ENCODE results near the gene TMEM266. TPM values are rescaled to one million over a fixed set of nuclear protein-coding genes. Genes with fewer than 3 reads are reported as not detected.

Gene TMEM266
- total and polyA plus RNA-seq, 7 donors: 0.27 to 1.1 TPM; not detected in 5

DNA sequence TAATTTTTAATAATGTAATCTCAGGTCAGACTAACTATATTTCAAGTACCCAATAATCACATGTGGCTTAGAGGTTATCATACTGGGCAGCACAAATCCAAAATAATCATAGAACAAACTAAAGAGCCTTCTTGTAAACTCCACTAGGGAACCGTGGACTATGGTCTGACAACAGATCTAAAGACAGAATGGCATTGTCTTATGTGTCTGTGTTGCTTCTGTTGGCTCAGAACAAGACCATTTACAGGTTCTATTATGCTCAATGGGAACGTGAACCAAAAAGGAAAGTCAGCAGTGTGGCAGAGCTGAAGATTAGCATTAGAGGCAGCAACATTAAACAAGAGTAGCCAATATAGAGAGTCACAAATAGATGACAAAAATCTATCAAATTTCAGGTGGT lies 176.6 kb downstream of the TMEM266 start:
- no peaks in the 10 kb centered on the region for H3K27me3 ChIP-seq
- H3K27ac ChIP-seq: no peak overlapping the region
- H3K4me1 ChIP-seq: peaks cover 0 to 5% (median 0%) of the 10 kb centered on the region in 4 donors
- DNase-seq: no peak
- H3K36me3 ChIP-seq: no peaks in the 10 kb centered on the region
- WGBS, 2 donors: 14 to 70% methylated on average over 2 of the region's 2 CpGs
- intact Hi-C loops (cut with DNase I): no loop called here
- TF ChIP-seq POLR2A (IDR thresholded peaks at IDR 0.05) (no peak), EP300 (IDR thresholded peaks at IDR 0.05) (no peak), POLR2AphosphoS5 (IDR thresholded peaks at IDR 0.05) (no peak)
- TF ChIP-seq, protein P1, sequence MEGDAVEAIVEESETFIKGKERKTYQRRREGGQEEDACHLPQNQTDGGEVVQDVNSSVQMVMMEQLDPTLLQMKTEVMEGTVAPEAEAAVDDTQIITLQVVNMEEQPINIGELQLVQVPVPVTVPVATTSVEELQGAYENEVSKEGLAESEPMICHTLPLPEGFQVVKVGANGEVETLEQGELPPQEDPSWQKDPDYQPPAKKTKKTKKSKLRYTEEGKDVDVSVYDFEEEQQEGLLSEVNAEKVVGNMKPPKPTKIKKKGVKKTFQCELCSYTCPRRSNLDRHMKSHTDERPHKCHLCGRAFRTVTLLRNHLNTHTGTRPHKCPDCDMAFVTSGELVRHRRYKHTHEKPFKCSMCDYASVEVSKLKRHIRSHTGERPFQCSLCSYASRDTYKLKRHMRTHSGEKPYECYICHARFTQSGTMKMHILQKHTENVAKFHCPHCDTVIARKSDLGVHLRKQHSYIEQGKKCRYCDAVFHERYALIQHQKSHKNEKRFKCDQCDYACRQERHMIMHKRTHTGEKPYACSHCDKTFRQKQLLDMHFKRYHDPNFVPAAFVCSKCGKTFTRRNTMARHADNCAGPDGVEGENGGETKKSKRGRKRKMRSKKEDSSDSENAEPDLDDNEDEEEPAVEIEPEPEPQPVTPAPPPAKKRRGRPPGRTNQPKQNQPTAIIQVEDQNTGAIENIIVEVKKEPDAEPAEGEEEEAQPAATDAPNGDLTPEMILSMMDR (IDR thresholded peaks at IDR 0.05): no peak
- no peaks in the 10 kb centered on the region for H3K9me3 ChIP-seq
- H3K4me3 ChIP-seq: no peak overlapping the region

- H3K27ac ChIP-seq: no peak overlapping the region
- TF ChIP-seq, protein P1 (IDR thresholded peaks at IDR 0.05): no peak
- no peak for TF ChIP-seq EP300 (IDR thresholded peaks at IDR 0.05)
- TF ChIP-seq POLR2AphosphoS5 (IDR thresholded peaks at IDR 0.05): no peak
- TF ChIP-seq POLR2A (IDR thresholded peaks at IDR 0.05): no peak
- 76% methylated on average over 1 of the region's 1 CpG for WGBS, 2 donors
These were observed 180.0 kb downstream of the TMEM266 start for GRCh38 chr15:76239786-76240185.

DNA sequence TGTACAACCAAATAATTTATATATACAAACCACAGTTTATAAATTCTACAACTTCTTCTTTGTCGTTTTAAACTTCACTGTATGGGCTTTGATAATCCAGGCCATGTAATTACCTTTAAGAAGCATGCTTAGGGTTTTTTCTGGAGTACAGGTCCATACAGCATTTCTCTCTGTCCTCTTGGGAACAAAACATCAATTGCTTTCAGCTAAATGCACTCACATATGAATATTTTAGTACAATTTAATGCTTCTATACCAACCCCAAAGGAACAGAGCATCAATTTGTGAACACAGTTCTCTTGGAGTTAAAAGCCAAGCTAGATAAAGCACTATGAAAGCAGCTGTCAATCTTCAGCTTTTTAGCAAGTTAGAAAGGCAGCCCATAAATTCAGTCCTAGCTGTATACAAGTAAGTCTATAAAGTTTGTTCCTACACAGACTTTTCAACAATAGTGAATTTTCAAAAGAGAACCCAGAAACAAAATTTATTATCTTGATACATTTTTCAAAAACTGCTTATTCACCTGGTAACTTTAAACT lies 185.4 kb downstream of the TMEM266 start:
- Histone ChIP-seq H3K36me3 (peaks cover 0 to 11% (median 0%) of the 10 kb centered on the region in 4 donors), H3K27me3 (no peaks in the 10 kb centered on the region), H3K4me3 (no peak overlapping the region), H3K9me3 (no peaks in the 10 kb centered on the region), H3K4me1 (no peaks in the 10 kb centered on the region), H3K27ac (no peak overlapping the region)
- intact Hi-C loops (cut with DNase I): no loop called here
- TF ChIP-seq, protein P1 (IDR thresholded peaks at IDR 0.05): no peak
- no peak for TF ChIP-seq POLR2A (IDR thresholded peaks at IDR 0.05)
- no peak for TF ChIP-seq EP300 (IDR thresholded peaks at IDR 0.05)
- no peak for TF ChIP-seq POLR2AphosphoS5 (IDR thresholded peaks at IDR 0.05)
- no peak for DNase-seq
- 73 to 79% methylated on average over 1 of the region's 1 CpG for WGBS, 2 donors

More at GRCh38 chr15:76239786-76240185, 180.0 kb downstream of the TMEM266 start:
- no peak overlapping the region for H3K4me3 ChIP-seq
- no peak for DNase-seq
- peaks cover 0 to 5% (median 0%) of the 10 kb centered on the region in 4 donors for H3K4me1 ChIP-seq
- intact Hi-C loops (cut with DNase I): no loop called here
- H3K9me3 ChIP-seq: no peaks in the 10 kb centered on the region
- H3K36me3 ChIP-seq: peaks cover 0 to 11% (median 0%) of the 10 kb centered on the region in 4 donors
- H3K27me3 ChIP-seq: no peaks in the 10 kb centered on the region

DNA sequence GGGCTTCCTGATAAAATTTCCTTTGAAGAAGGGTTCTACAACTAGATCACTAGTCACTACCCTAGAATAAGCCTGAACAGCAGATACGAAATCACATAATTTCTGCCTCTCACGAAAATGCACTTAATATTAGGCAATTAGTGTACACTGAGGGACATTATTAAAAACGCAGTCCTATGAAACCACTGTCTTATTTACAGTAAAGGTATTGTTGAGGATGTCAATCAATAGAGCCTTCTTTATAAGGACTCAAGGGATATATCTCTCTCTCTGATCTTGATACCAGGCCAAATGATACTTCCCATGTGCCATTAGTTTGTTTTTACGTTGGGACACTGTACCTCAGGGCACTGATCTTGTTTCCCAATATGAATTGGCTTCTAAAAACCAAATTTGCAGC lies 191.9 kb downstream of the TMEM266 start:
- no peaks in the 10 kb centered on the region for H3K9me3 ChIP-seq
- no peak for DNase-seq
- H3K4me1 ChIP-seq: no peaks in the 10 kb centered on the region
- 95 to 97% methylated on average over 4 of the region's 4 CpGs for WGBS, 2 donors
- intact Hi-C loops (cut with DNase I): no loop called here
- H3K27ac ChIP-seq: no peak overlapping the region
- TF ChIP-seq, protein P1 (IDR thresholded peaks at IDR 0.05): no peak
- no peak for TF ChIP-seq EP300 (IDR thresholded peaks at IDR 0.05)
- no peak for TF ChIP-seq POLR2A (IDR thresholded peaks at IDR 0.05)
- no peak for TF ChIP-seq POLR2AphosphoS5 (IDR thresholded peaks at IDR 0.05)
- H3K4me3 ChIP-seq: no peak overlapping the region
- H3K36me3 ChIP-seq: peaks cover 0 to 14% (median 0%) of the 10 kb centered on the region in 4 donors
- H3K27me3 ChIP-seq: no peaks in the 10 kb centered on the region

- DNase-seq: no peak
- 61 to 80% methylated on average over 2 of the region's 2 CpGs for WGBS, 2 donors
- Histone ChIP-seq H3K4me1 (no peaks in the 10 kb centered on the region), H3K27ac (no peak overlapping the region), H3K9me3 (no peaks in the 10 kb centered on the region), H3K4me3 (no peak overlapping the region), H3K36me3 (peaks cover 0 to 14% (median 0%) of the 10 kb centered on the region in 4 donors), H3K27me3 (no peaks in the 10 kb centered on the region)
- TF ChIP-seq POLR2A (IDR thresholded peaks at IDR 0.05) (no peak), POLR2AphosphoS5 (IDR thresholded peaks at IDR 0.05) (no peak), EP300 (IDR thresholded peaks at IDR 0.05) (no peak)
- TF ChIP-seq, protein P1 (IDR thresholded peaks at IDR 0.05): no peak
- intact Hi-C loops (cut with DNase I): no loop called here
These were observed 192.5 kb downstream of the TMEM266 start for GRCh38 chr15:76252249-76252648.

Data from sigmoid colon (tissue), 7 donors.